ENCODE measurements around the gene JADE3.

The JADE3 gene

DNA sequence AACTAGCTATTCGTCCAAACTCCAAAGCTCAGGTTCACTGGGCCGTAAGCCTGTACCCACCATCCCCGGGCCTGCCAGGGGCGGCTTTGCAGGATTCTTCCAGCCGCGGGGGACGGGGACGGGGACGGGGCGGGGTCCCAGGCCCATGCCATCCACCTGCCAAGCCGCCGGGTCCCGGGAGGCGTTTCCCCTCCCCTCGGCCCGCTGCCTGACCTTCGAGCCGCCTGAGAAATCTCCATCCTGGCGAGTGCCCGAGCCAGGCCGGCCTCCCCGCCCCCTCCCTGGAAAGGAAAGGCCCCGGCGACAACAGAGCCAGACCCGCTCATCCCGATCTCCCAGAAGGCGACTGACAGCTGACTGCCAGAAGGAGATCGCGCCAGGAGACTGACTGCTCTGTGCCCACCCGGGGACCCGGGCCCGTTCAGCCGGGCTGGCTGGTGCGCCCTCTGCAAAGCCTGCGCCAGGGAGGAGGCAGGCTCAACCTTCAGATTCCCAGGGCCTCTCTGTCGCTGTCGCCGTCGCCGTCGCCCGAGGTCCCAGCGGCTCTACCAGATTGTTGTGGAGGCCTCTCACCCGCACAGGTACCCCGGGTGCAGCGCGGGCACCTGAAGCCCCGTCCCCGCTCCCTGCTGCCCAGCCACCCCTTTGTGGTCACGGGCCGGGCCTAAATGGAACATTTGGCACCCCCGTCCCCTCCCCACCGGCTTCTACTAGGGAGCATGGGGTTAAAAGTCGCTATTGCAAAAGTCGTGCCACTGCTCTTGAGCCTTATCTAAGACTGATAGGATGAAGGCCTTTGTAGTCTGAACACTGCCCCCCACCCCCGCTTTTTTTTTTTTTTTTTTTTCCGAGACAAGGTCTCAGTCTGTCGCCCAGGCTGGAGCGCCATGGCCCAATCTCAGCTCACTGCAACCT, 166.2 kb downstream of the JADE3 start, which contains the start of gene RGN:
TSS of gene RGN (plus strand) at position 315 of the 915 bp plus-strand sequence. CDS start 2,702 bp downstream, outside the sequence.
- ATAC-seq (replicated peaks) (no peak), DNase-seq (no peak)
- no peaks in the 10 kb centered on the region for H3K27me3 Mint-ChIP-seq
- no peaks in the 10 kb centered on the region for H3K4me1 Mint-ChIP-seq (ENCODE audit: low read depth in 2 of 2)
- no peaks in the 10 kb centered on the region for H3K9me3 Mint-ChIP-seq
- no peak within 1 kb of the TSS for H3K4me3 Mint-ChIP-seq
- H3K36me3 Mint-ChIP-seq (ENCODE audit: insufficient read depth), result no peaks in the 10 kb centered on the region
- no peak within 1 kb of the TSS for H3K27ac Mint-ChIP-seq

- ATAC-seq (replicated peaks) (no peak), DNase-seq (no peak)
- H3K4me1 Mint-ChIP-seq (ENCODE audit: low read depth in 2 of 2), result no peaks in the 10 kb centered on the region
- no peaks in the 10 kb centered on the region for H3K36me3 Mint-ChIP-seq (ENCODE audit: insufficient read depth)
- H3K4me3 Mint-ChIP-seq, result no peak overlapping the region
- no peaks in the 10 kb centered on the region for H3K27me3 Mint-ChIP-seq
- H3K9me3 Mint-ChIP-seq, result no peaks in the 10 kb centered on the region
- no peak overlapping the region for H3K27ac Mint-ChIP-seq
These were observed 168.1 kb downstream of the JADE3 start for GRCh38 chrX:47080215-47080914.

DNA sequence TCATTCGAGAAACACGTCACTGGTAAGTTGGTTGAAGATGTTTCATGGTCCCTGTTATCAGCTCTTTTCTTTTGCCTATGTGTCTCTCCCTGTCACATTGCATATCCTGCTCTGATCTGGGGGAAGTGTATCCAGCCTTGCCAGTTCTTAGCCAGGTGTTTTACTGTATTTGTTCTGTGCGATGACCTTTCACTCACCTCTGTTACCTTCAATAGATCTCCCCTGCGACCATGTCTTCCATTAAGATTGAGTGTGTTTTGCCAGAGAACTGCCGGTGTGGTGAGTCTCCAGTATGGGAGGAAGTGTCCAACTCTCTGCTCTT, 168.7 kb downstream of the JADE3 start:
- Mint-ChIP-seq H3K9me3 (no peaks in the 10 kb centered on the region), H3K4me1 (ENCODE audit: low read depth in 2 of 2) (no peaks in the 10 kb centered on the region), H3K36me3 (ENCODE audit: insufficient read depth) (no peaks in the 10 kb centered on the region), H3K27ac (no peak overlapping the region), H3K27me3 (no peaks in the 10 kb centered on the region), H3K4me3 (no peak overlapping the region)
- ATAC-seq (replicated peaks) (no peak), DNase-seq (no peak)

DNA sequence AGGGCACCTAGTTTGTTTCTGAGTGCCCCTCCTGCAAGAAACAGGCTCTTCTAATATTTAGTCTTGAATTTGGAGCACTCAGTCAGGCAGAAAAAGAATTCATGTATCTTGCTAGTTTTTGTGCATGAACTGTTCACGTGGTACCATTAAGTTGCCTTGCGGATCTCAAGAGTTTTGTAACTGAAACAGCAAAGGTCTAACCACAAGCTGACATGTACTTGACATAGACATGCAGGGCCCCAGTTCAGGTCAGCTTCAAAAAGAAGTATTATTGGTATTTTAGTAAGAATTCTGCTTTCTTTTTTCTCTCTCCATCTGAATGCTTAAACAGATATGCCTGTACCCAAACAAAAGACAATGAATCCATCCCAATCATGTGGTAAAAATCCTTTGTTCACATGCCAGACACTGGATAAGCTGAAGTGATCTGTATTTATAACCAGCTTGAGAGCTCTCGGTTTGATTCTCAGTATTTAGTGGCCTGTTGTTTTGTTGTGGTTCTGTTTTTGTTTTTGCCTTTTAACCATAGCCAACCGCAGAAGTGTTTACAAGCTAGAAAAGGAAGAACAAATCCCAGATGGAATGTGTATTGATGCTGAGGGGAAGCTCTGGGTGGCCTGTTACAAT, 179.0 kb downstream of the JADE3 start:
- H3K4me1 Mint-ChIP-seq (ENCODE audit: low read depth in 2 of 2), result peaks cover 2 to 9% of the 10 kb centered on the region in 2 donors
- H3K27ac Mint-ChIP-seq, result peak overlapping the region; percentile 78 to 84
- H3K4me3 Mint-ChIP-seq, result no peak overlapping the region
- no peaks in the 10 kb centered on the region for H3K27me3 Mint-ChIP-seq
- DNase-seq (no peak), ATAC-seq (replicated peaks) (no peak)
- no peaks in the 10 kb centered on the region for H3K9me3 Mint-ChIP-seq
- H3K36me3 Mint-ChIP-seq (ENCODE audit: insufficient read depth), result no peaks in the 10 kb centered on the region

- H3K4me3 Mint-ChIP-seq, result no peak overlapping the region
- no peaks in the 10 kb centered on the region for H3K27me3 Mint-ChIP-seq
- no peaks in the 10 kb centered on the region for H3K9me3 Mint-ChIP-seq
- DNase-seq (no peak), ATAC-seq (replicated peaks) (no peak)
- peaks cover 2 to 9% of the 10 kb centered on the region in 2 donors for H3K4me1 Mint-ChIP-seq (ENCODE audit: low read depth in 2 of 2)
- H3K27ac Mint-ChIP-seq, result no peak overlapping the region
- no peaks in the 10 kb centered on the region for H3K36me3 Mint-ChIP-seq (ENCODE audit: insufficient read depth)
These were observed 181.0 kb downstream of the JADE3 start for GRCh38 chrX:47093248-47093647.

GRCh38 chrX:47093860-47094259, 181.6 kb downstream of the JADE3 start:
- Mint-ChIP-seq H3K27me3 (no peaks in the 10 kb centered on the region), H3K27ac (no peak overlapping the region), H3K36me3 (ENCODE audit: insufficient read depth) (no peaks in the 10 kb centered on the region), H3K9me3 (no peaks in the 10 kb centered on the region), H3K4me1 (ENCODE audit: low read depth in 2 of 2) (peaks cover 2 to 9% of the 10 kb centered on the region in 2 donors), H3K4me3 (no peak overlapping the region)
- DNase-seq (no peak), ATAC-seq (replicated peaks) (no peak)

- no peaks in the 10 kb centered on the region for H3K4me1 Mint-ChIP-seq (ENCODE audit: low read depth in 2 of 2)
- no peaks in the 10 kb centered on the region for H3K36me3 Mint-ChIP-seq (ENCODE audit: insufficient read depth)
- no peak overlapping the region for H3K4me3 Mint-ChIP-seq
- ATAC-seq (replicated peaks), result no peak
- H3K9me3 Mint-ChIP-seq, result no peaks in the 10 kb centered on the region
- no peak for DNase-seq
- peaks cover 0 to 5% of the 10 kb centered on the region in 2 donors for H3K27me3 Mint-ChIP-seq
- no peak overlapping the region for H3K27ac Mint-ChIP-seq
These were observed 184.8 kb downstream of the JADE3 start for GRCh38 chrX:47097018-47097417.

- Mint-ChIP-seq H3K27ac (no peak overlapping the region), H3K36me3 (ENCODE audit: insufficient read depth) (no peaks in the 10 kb centered on the region), H3K4me1 (ENCODE audit: low read depth in 2 of 2) (no peaks in the 10 kb centered on the region), H3K9me3 (no peaks in the 10 kb centered on the region), H3K4me3 (no peak overlapping the region), H3K27me3 (peaks cover 0 to 5% of the 10 kb centered on the region in 2 donors)
- DNase-seq (no peak), ATAC-seq (replicated peaks) (no peak)
These were observed 186.3 kb downstream of the JADE3 start for GRCh38 chrX:47098338-47099094.

- Mint-ChIP-seq H3K27me3 (peaks cover 0 to 5% of the 10 kb centered on the region in 2 donors), H3K27ac (no peak overlapping the region), H3K4me3 (no peak overlapping the region)
These were observed 189.0 kb downstream of the JADE3 start for GRCh38 chrX:47101206-47101605.

More at GRCh38 chrX:47101206-47101605, 189.0 kb downstream of the JADE3 start:
- no peak for DNase-seq
- Mint-ChIP-seq H3K4me1 (ENCODE audit: low read depth in 2 of 2) (no peaks in the 10 kb centered on the region), H3K9me3 (no peaks in the 10 kb centered on the region), H3K36me3 (ENCODE audit: insufficient read depth) (no peaks in the 10 kb centered on the region)
- ATAC-seq (replicated peaks), result no peak
